H1 (cell line): ENCODE results near the gene ATP23. TPM values are rescaled to one million over a fixed set of nuclear protein-coding genes. Genes with fewer than 3 reads are reported as not detected.

Source experiments
- CTCF ChIA-PET: fragments of 300-600 bp; sonication (Branson Sonifier 250); formaldehyde crosslinking; loops from one replicate; lab custom pipeline; 2021; ENCODE audit not compliant: partially characterized antibody; lab: Charles Lee
- POLR2A ChIA-PET: fragments of 300-600 bp; sonication (Branson Sonifier 250); formaldehyde crosslinking; loops from one replicate; lab custom pipeline; 2021; ENCODE audit warnings: inconsistent platforms; ENCODE audit not compliant: partially characterized antibody; lab: Charles Lee
- DNase-seq, 2 experiments: peaks; one replicate each; pipeline versions ENCODE4 v3.0.0 to v3.0.0-alpha.2; 2010 to 2022; ENCODE audit warnings: low spot score in 2 of 2, low read depth in 1 of 2, mixed read lengths in 1 of 2
- FAIRE-seq: peaks from 2 replicates; lab custom pipeline; 2011; peaks lifted over from hg19 to GRCh38; lab: Jason Lieb, UNC
- H2AFZ ChIP-seq: 2 replicates; pipeline ENCODE4 v1.8.1; 2012; ENCODE audit warnings: low read length, inconsistent platforms
- H2AK5ac ChIP-seq: 2 replicates; pipeline ENCODE4 v1.6.1; 2013; ENCODE audit warnings: low read depth, low read length
- H2BK120ac ChIP-seq: replicated peaks from 2 replicates; pipeline ENCODE3; 2013; ENCODE audit warnings: low read depth, low read length, inconsistent platforms
- H2BK12ac ChIP-seq: 2 replicates; pipeline ENCODE4 v1.6.1; 2013; ENCODE audit warnings: low read depth, low read length
- H2BK15ac ChIP-seq: 2 replicates; pipeline ENCODE4 v1.6.1; 2013; ENCODE audit warnings: low read length
- H2BK20ac ChIP-seq: 2 replicates; pipeline ENCODE4 v1.6.1; 2013; ENCODE audit warnings: low read length
- H2BK5ac ChIP-seq: 2 replicates; pipeline ENCODE4 v1.6.1; 2013; ENCODE audit warnings: low read depth, low read length
- H3K14ac ChIP-seq: 2 replicates; pipeline ENCODE4 v1.6.1; 2013; ENCODE audit warnings: inconsistent platforms; ENCODE audit not compliant: insufficient read length
- H3K18ac ChIP-seq: 2 replicates; pipeline ENCODE4 v1.6.1; 2013; ENCODE audit warnings: low read length; ENCODE audit errors: extremely low read depth
- H3K23ac ChIP-seq: 2 replicates; pipeline ENCODE4 v1.6.1; 2013; ENCODE audit warnings: inconsistent platforms; ENCODE audit not compliant: insufficient read length
- H3K23me2 ChIP-seq: 2 replicates; pipeline ENCODE4 v1.6.1; 2013; ENCODE audit warnings: low read depth, low read length
- H3K27ac ChIP-seq: 2 replicates; pipeline ENCODE4 v1.6.1; 2011; ENCODE audit warnings: low read depth, low read length, inconsistent platforms
- H3K27me3 ChIP-seq, 4 experiments: replicated peaks in 1 of 4; 1 replicate in 1 of 4; 2 replicates in 3 of 4; pipeline versions ENCODE4 v1.6.1 to v1.8.1; 2011 to 2013; ENCODE audit warnings: low read length in 3 of 4, mild to moderate bottlenecking in 3 of 4, inconsistent platforms in 2 of 4, mixed read lengths in 2 of 4, moderate library complexity in 1 of 4; ENCODE audit not compliant: control insufficient read depth in 3 of 4, insufficient read depth in 3 of 4; ENCODE audit errors: extremely low read depth in 1 of 4
- H3K36me3 ChIP-seq, 4 experiments: 2 replicates each; pipeline versions ENCODE4 v1.6.1 to v1.8.1; 2011 to 2013; ENCODE audit warnings: mild to moderate bottlenecking in 4 of 4, low read length in 3 of 4, moderate library complexity in 2 of 4, control low read depth in 1 of 4, inconsistent platforms in 1 of 4; ENCODE audit not compliant: insufficient read depth in 4 of 4, control insufficient read depth in 2 of 4
- H3K4ac ChIP-seq: replicated peaks from 2 replicates; pipeline ENCODE3; 2013; ENCODE audit warnings: low read length, low read depth, mixed read lengths, inconsistent platforms; ENCODE audit not compliant: insufficient read length
- H3K4me1 ChIP-seq, 4 experiments: replicated peaks in 1 of 4; 1 replicate in 1 of 4; 2 replicates in 3 of 4; pipeline versions ENCODE4 v1.6.1 to v1.8.1; 2011 to 2013; ENCODE audit warnings: low read length in 3 of 4, inconsistent platforms in 2 of 4, mixed read lengths in 1 of 4; ENCODE audit not compliant: insufficient read depth in 4 of 4, control insufficient read depth in 3 of 4
- H3K4me2 ChIP-seq, 2 experiments: 2 replicates each; pipeline versions ENCODE4 v1.6.1 to v1.8.1; 2011 to 2013; ENCODE audit warnings: low read depth in 2 of 2, low read length in 2 of 2, control low read depth in 1 of 2, inconsistent platforms in 1 of 2, mild to moderate bottlenecking in 1 of 2; ENCODE audit not compliant: insufficient read depth in 1 of 2
- H3K4me3 ChIP-seq, 4 experiments: fragments of 200-600, 300-600 bp in 1 of 4; sonication (generic), shearing (Covaris generic), sonication (Bioruptor Twin) in 1 of 4; 2 replicates each; pipeline versions ENCODE4 v1.5.1 to v1.8.1; 2011 to 2016; ENCODE audit warnings: low read length in 4 of 4, low read depth in 3 of 4, control low read depth in 2 of 4, inconsistent platforms in 2 of 4, mild to moderate bottlenecking in 2 of 4, mixed read lengths in 1 of 4, moderate library complexity in 1 of 4; ENCODE audit not compliant: insufficient read depth in 2 of 4; ENCODE audit errors: extremely low read depth in 1 of 4
- H3K56ac ChIP-seq: replicated peaks from 2 replicates; pipeline ENCODE3; 2013; ENCODE audit warnings: low read depth, mild to moderate bottlenecking, mixed read lengths, low read length, inconsistent platforms; ENCODE audit not compliant: insufficient read length
- H3K79me1 ChIP-seq: 2 replicates; pipeline ENCODE4 v1.6.1; 2013; ENCODE audit warnings: low read depth, low read length, control low read depth
- H3K79me2 ChIP-seq, 2 experiments: 2 replicates each; pipeline versions ENCODE4 v1.6.1 to v1.8.1; 2012 to 2013; ENCODE audit warnings: low read length in 2 of 2, mild to moderate bottlenecking in 2 of 2, inconsistent platforms in 1 of 2; ENCODE audit not compliant: insufficient read depth in 2 of 2, control insufficient read depth in 1 of 2
- H3K9ac ChIP-seq, 4 experiments: replicated peaks in 1 of 4; 1 replicate in 1 of 4; 2 replicates in 3 of 4; pipeline versions ENCODE4 v1.6.1 to v1.8.1; 2011 to 2013; ENCODE audit warnings: low read depth in 3 of 4, low read length in 3 of 4, control low read depth in 2 of 4, mild to moderate bottlenecking in 2 of 4, moderate library complexity in 2 of 4, inconsistent platforms in 1 of 4; ENCODE audit errors: extremely low read depth in 1 of 4
- H3K9me3 ChIP-seq, 2 experiments: 2 replicates each; pipeline versions ENCODE4 v1.6.1 to v1.8.1; 2012 to 2013; ENCODE audit warnings: mild to moderate bottlenecking in 2 of 2, moderate library complexity in 2 of 2, control low read depth in 1 of 2, inconsistent platforms in 1 of 2, low read depth in 1 of 2, low read length in 1 of 2, mixed read lengths in 1 of 2; ENCODE audit not compliant: insufficient read depth in 2 of 2
- H4K20me1 ChIP-seq, 2 experiments: replicated peaks in 1 of 2; 2 replicates each; pipeline versions ENCODE3 to v1.8.1; 2011 to 2013; ENCODE audit warnings: inconsistent platforms in 2 of 2, low read length in 2 of 2, mild to moderate bottlenecking in 1 of 2; ENCODE audit not compliant: insufficient read depth in 2 of 2, control insufficient read depth in 1 of 2
- H4K5ac ChIP-seq: 2 replicates; pipeline ENCODE4 v1.6.1; 2013; ENCODE audit warnings: low read length, low read depth, mixed read lengths, inconsistent platforms; ENCODE audit not compliant: insufficient read length
- H4K8ac ChIP-seq: 2 replicates; pipeline ENCODE4 v1.8.0; 2013; ENCODE audit warnings: mild to moderate bottlenecking, moderate library complexity, low read length, inconsistent platforms; ENCODE audit not compliant: insufficient read depth; ENCODE audit errors: extremely low read depth
- H4K91ac ChIP-seq: replicated peaks from 2 replicates; pipeline ENCODE3; 2013; ENCODE audit warnings: low read length, mixed read lengths, inconsistent platforms; ENCODE audit not compliant: insufficient read length
- WGBS, 2 experiments: shearing (Covaris generic) in 1 of 2; methylation state at CpG; one replicate each; pipeline versions ENCODE4 v1.1.6 to v1.1.7; 2013 to 2015; ENCODE audit warnings: low lambda C conversion rate in 2 of 2, mixed read lengths in 2 of 2, inconsistent platforms in 1 of 2, low coverage in 1 of 2, missing lambda C conversion rate in 1 of 2; ENCODE audit not compliant: insufficient replicate concordance in 2 of 2, insufficient coverage in 1 of 2, insufficient read length in 1 of 2; ENCODE audit errors: extremely low coverage in 1 of 2, missing lambda C conversion rate in 1 of 2; 5-methylcytosine and 5-hydroxymethylcytosine counted together
- polyA plus RNA-seq, 7 experiments: library from polyadenylated mRNA; depleted of rRNA in 3 of 7; stranded (reverse) in 5 of 7; unstranded in 2 of 7; fragments of >200 nt in 5 of 7; fragments of 200-250 nt in 2 of 7; gene quantifications; 1 replicate in 5 of 7; 2 replicates in 1 of 7; 4 replicates in 1 of 7; pipeline versions ENCODE4 v1.2.1 to v1.2.3, GENCODE V29; 2011 to 2013; ENCODE audit warnings: missing spikeins in 2 of 7, mixed read lengths in 2 of 7
- total RNA-seq: library from RNA; stranded (reverse); fragmentation: NEBNext Ultra II Directional; extraction: Animal tissue kit (Norgen Biotek cat#: 25700); gene quantifications from 2 replicates; pipeline ENCODE4 v1.2.1, GENCODE V29; 2021

Gene ATP23
- total and polyA plus RNA-seq, 2 of the 8 experiments (the other 6 are each of a cell fraction or from before 2014, with no cell fraction given): 10.2 to 13.5 TPM

DNA sequence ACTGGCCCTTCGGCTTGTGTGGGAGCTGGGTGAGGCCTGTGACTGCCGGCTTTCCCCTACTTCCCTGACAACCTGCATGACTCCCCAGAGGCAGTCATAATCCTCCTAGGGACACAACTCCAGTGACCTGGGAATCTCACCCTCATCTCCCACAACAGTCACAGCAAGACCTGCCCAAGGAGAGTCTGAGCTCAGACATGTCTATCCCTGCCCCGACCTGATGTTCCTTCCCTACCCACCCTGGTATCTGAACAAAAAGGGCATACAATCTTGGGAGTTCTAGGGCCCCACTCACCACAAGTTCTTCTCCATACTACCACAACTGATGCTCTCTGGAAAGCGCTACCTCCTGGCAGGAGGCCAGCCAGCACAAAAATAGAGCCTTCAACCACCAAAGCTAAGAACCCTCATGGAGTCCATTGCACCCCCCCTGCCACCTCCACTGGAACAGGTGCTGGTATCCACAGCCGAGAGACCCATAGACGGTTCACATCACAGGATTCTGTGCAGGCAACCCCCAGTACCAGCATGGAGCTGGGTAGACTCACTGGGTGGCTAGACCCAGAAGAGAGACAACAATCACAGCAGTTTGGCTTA, 16.8 kb downstream of the ATP23 start:
- Histone ChIP-seq H2BK5ac (no peak overlapping the region), H3K79me1 (no peaks in the 10 kb centered on the region), H2BK15ac (no peak overlapping the region), H2BK20ac (no peak overlapping the region), H3K9me3 (peaks cover 6 to 7% of the 10 kb centered on the region in 2 experiments; a peak in 1 of 4 replicates), H3K9ac (no peak overlapping the region), H3K4ac (no peak overlapping the region), H3K18ac (no peak overlapping the region), H3K4me3 (no peak overlapping the region), H4K20me1 (no peaks in the 10 kb centered on the region), H3K27me3 (no peaks in the 10 kb centered on the region), H3K27ac (no peak overlapping the region), H3K4me1 (no peaks in the 10 kb centered on the region), H3K23ac (no peak overlapping the region), H3K79me2 (no peaks in the 10 kb centered on the region), H4K8ac (no peak overlapping the region), H2AK5ac (no peak overlapping the region), H3K14ac (no peak overlapping the region), H2BK120ac (no peak overlapping the region), H3K4me2 (no peak overlapping the region), H3K36me3 (peaks cover 0 to 14% (median 6%) of the 10 kb centered on the region in 4 experiments; a peak in 3 of 8 replicates), H3K56ac (no peak overlapping the region), H2BK12ac (no peak overlapping the region), H3K23me2 (no peaks in the 10 kb centered on the region), H2AFZ (no peak overlapping the region), H4K91ac (no peak overlapping the region), H4K5ac (no peak overlapping the region)
- 99% methylated on average over 6 of the region's 6 CpGs; no CpG with 5 or more reads in 1 of the 2 experiments for WGBS, 2 experiments
- ChIA-PET POLR2A (interaction anchor here (0.8 kb wide), 1 partner anchor 13 kb away, joined by 3 read pairs; no protein-coding TSS in a partner anchor), CTCF (interaction anchor here (0.5 kb wide), 1 partner anchor 662 kb away, joined by 3 read pairs; no protein-coding TSS in a partner anchor)
- FAIRE-seq: no peak
- no peak for DNase-seq
